Upper lobe of left lung (tissue), 4 donors: ENCODE data around the gene TOR4A.

Experiments
- EP300 ChIP-seq, 4 donors: sonication (generic); formaldehyde crosslinking; IDR thresholded peaks; one replicate each; pipeline ENCODE4 v1.5.1; 2017; ENCODE audit warnings: antibody characterized with exemption in 4 of 4, control low read depth in 2 of 4
- POLR2A ChIP-seq, 4 donors: fragments of 450-650 bp; IDR thresholded peaks; one replicate each; pipeline ENCODE4 v1.5.1; 2016 to 2017; ENCODE audit warnings: antibody characterized with exemption in 4 of 4, mild to moderate bottlenecking in 2 of 4
- TF ChIP-seq, protein P1 (sequence below), 6 experiments: fragments of 450-650 bp in 4 of 6; fragments of 200-600 bp in 2 of 6; sonication (generic) in 2 of 6; IDR thresholded peaks; one replicate each; pipeline ENCODE4 v1.5.1; 2016 to 2019; ENCODE audit warnings: antibody characterized with exemption in 6 of 6

DNA sequence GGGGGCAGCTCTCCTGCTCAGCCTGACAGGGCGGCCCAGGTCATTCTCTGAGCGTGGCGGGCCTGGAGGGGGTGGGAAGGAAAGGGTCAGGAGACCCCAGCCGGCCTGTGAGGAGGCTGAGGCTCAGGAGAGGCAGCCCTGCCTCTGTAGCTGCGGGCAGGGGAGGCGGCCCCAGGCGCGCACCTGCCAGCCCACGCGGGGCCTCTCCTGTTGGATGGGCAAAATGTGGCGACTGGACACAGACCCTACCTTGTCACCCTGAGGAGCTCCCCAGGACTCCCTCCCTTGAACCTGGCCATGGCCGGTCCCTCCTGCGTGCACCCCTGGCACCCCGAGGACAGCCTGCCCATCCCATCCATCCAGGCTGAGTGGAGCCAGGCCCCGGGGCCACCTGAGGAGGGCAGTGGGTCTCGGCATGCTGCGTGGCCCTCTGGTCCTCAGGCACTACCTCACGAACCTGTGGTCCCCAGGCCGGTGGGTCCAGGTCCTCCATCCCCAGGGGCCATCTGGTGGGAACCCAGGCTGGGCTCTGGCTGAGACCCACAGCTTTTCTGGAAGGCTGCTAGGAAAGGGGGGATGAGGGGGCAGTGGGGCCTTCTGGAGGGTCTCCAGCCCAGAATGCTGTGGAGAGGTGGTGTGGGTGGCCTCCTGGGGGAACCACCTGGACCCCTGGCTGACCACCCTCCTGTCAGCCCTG, 39.6 kb downstream of the TOR4A start:
- TF ChIP-seq EP300 (IDR thresholded peaks at IDR 0.05) = no peak
- TF ChIP-seq, protein P1, sequence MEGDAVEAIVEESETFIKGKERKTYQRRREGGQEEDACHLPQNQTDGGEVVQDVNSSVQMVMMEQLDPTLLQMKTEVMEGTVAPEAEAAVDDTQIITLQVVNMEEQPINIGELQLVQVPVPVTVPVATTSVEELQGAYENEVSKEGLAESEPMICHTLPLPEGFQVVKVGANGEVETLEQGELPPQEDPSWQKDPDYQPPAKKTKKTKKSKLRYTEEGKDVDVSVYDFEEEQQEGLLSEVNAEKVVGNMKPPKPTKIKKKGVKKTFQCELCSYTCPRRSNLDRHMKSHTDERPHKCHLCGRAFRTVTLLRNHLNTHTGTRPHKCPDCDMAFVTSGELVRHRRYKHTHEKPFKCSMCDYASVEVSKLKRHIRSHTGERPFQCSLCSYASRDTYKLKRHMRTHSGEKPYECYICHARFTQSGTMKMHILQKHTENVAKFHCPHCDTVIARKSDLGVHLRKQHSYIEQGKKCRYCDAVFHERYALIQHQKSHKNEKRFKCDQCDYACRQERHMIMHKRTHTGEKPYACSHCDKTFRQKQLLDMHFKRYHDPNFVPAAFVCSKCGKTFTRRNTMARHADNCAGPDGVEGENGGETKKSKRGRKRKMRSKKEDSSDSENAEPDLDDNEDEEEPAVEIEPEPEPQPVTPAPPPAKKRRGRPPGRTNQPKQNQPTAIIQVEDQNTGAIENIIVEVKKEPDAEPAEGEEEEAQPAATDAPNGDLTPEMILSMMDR (IDR thresholded peaks at IDR 0.05) = no peak
- TF ChIP-seq POLR2A (IDR thresholded peaks at IDR 0.05) = no peak
